AG10803 (cell line): Measurements from ENCODE around the gene COL25A1.

Source experiments
- DNase-seq: peaks from one replicate; pipeline ENCODE4 v3.0.0; 2010; ENCODE audit warnings: low read depth
- H3K4me3 ChIP-seq: 2 replicates; pipeline ENCODE4 v1.5.1; 2011; ENCODE audit warnings: mild to moderate bottlenecking, low read length, control low read depth
- TF ChIP-seq, protein P1 (sequence below): conservative IDR thresholded peaks from 2 replicates; pipeline ENCODE4 v1.5.1; 2011; ENCODE audit warnings: mild to moderate bottlenecking, low read length, control low read depth, inconsistent platforms

The COL25A1 gene

DNA sequence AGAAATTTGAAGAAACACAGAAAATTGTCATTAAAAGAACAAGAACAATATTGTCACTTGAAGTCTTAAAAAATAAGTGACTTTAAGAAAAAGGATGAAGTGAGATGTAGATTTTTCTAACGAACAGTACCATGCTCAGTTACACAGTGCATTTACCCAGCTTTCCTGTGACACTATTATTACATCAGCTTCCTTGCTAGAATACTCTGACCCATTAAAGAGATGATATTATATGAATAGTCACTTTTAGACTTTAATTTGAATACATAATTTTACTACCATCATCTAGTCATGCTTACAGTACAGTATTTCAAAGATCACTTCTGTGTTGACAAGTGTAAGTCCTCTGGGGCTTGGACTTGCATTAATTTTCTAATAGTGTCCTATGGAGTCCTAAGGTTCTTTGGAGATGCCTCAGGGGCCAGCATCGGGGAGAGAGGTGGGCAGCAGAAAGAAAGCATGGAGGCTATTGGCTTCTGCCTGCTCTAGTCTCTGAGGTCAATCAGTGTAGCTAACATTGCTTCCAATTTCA lies 10.7 kb downstream of the COL25A1 start:
- DNase-seq = no peak
- TF ChIP-seq, protein P1, sequence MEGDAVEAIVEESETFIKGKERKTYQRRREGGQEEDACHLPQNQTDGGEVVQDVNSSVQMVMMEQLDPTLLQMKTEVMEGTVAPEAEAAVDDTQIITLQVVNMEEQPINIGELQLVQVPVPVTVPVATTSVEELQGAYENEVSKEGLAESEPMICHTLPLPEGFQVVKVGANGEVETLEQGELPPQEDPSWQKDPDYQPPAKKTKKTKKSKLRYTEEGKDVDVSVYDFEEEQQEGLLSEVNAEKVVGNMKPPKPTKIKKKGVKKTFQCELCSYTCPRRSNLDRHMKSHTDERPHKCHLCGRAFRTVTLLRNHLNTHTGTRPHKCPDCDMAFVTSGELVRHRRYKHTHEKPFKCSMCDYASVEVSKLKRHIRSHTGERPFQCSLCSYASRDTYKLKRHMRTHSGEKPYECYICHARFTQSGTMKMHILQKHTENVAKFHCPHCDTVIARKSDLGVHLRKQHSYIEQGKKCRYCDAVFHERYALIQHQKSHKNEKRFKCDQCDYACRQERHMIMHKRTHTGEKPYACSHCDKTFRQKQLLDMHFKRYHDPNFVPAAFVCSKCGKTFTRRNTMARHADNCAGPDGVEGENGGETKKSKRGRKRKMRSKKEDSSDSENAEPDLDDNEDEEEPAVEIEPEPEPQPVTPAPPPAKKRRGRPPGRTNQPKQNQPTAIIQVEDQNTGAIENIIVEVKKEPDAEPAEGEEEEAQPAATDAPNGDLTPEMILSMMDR = no peak
- no peak overlapping the region for H3K4me3 ChIP-seq

DNA sequence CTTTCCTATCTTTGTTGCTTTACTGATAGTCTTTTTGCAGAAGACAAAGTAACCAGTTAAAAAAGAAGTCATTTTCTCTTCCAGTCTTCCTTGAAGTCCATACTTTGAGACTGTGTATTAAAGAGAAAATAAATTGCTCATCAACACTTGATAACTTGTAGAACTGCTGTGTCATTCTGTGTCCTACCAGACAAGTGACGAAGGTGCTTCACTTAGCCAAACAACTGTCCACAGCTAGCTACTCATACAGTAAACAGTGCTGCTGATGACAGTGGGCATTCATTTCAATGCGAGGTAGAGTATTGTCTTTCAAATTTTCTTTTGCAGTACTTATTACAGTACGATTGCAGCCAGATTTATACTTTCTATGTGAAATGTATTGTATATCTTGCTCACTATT lies 11.5 kb downstream of the COL25A1 start:
- TF ChIP-seq, protein P1 = no peak

DNA sequence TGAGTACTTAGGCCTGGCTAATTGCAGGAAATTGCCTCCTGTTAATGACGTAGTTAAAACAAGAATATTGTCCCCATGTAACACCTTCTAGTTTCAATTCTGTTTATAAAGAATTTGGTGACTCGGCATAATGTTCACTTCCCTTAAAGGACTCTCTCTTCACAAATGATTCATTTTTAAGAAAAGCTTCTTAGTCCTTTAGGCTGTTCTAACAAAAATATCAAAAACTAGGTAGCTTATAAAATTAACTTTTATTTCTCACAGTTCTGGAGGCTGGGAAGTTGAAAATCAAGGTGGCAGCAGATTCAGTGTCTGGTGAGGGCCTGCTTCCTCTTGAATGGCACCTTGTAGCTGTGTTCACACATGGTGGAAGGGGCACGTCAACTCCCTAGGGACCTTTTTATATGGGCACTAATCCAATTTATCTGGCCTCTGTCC lies 23.8 kb downstream of the COL25A1 start:
- H3K4me3 ChIP-seq = no peak overlapping the region
- no peak for DNase-seq
- TF ChIP-seq, protein P1 = no peak

More for the DNA sequence above, 11.5 kb downstream of the COL25A1 start:
- DNase-seq = no peak
- no peak overlapping the region for H3K4me3 ChIP-seq

DNA sequence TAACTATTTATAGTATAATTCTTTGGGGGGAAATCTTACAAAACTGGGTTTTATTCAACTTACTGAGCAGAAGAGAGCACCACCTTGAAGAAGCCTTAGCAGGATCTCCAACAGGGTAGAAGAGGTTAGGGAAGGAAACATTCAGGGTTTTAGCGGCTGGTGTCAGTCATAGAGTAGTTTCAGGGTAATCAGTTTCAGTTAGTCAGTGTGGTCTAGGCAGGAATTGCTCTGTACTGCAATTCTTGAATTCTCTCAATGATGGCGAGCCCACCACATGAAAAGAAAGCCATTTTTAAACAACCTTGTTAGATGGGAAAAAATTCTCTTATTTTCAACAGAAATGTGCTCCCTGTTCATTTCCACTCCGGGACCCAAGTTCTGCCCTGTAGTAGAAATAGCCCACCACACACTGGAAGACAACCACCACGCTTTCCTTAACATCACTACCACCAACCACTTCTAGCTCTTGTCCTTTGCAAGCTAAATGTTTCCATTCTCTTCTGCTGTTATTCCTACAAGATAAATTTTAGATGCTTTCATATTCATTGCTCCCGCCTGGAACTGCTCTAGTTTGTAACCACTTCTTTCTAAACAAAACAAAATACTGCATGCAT lies 25.9 kb downstream of the COL25A1 start:
- TF ChIP-seq, protein P1 = no peak
- no peak for DNase-seq
- no peak overlapping the region for H3K4me3 ChIP-seq

DNA sequence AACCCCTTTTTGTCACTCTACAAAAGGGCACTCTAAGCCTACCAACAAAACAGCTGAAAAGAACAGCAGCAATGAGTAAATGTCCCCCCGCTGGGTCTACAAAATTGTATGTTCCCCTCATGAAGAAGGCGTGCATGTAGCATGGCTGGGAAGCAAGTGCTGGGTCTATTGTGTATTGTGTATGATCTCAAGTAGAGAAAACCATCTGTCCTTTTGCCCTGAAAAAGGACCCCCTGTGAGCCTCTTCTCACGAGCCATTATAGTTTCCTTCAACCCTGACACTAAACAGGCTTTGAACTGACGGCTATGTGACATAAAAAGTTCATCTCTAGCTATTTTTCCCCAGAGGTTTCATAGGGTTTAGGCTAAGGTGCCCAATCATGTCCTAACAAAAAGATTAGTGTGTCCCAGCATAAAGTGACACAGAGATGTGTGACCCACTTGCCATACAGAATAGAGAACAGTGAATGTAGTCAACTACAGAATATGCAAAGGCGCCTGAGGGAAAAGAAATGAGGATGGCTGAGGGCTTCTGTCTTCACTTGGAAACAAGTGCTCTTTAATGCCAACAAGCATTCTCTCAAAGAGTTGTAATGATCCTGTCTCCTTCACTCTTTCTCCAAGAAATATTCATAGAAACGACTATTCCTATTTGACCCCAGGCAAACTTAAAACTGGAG lies 27.3 kb downstream of the COL25A1 start:
- TF ChIP-seq, protein P1 = no peak
- no peak overlapping the region for H3K4me3 ChIP-seq
- no peak for DNase-seq

DNA sequence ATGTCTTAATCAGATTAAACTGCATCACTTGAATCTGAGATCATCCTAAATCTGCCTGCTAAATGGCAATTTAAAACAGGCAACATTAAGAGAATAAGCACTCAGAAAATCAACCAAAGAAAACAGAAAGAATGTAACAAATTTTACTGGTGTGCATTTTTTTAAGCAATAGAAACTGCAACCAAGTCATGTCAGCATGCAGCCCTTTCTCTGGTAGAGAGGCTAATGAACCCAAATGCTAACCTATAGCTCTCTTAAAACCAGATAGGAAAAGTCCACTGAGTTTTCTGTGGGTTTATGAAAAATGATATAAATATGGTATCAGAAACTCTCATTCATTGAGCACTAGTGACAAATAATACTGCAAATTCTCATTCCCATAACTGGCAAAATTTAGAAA lies 35.6 kb downstream of the COL25A1 start:
- no peak for DNase-seq
- no peak overlapping the region for H3K4me3 ChIP-seq
- TF ChIP-seq, protein P1 = no peak

DNA sequence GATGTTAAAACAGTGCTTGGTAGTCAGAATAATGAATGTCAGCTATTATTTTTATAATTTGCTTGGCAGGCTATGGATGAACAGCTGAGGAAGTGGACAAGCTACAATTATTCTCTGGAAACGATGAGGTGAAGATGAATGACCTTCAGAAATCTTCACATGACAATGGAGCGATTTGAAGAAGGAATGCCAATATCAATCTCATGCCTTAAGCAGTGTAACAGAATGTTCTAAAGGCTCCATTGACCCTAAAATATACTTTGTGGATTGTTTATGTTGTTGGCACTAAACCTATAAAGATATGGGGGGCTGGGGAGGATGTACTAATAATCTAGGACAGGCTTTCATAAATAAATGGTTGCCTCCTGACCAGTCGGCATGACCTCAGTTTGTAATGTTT lies 36.2 kb downstream of the COL25A1 start:
- DNase-seq = no peak
- TF ChIP-seq, protein P1 = no peak
- no peak overlapping the region for H3K4me3 ChIP-seq
